ENCODE data around the gene TMEM98.
"Not testable (repeated sequence)": the region's sequence is repeated elsewhere in the genome, so short reads cannot be mapped to it uniquely, and the experiment has no call there.

Gene TMEM98

DNA sequence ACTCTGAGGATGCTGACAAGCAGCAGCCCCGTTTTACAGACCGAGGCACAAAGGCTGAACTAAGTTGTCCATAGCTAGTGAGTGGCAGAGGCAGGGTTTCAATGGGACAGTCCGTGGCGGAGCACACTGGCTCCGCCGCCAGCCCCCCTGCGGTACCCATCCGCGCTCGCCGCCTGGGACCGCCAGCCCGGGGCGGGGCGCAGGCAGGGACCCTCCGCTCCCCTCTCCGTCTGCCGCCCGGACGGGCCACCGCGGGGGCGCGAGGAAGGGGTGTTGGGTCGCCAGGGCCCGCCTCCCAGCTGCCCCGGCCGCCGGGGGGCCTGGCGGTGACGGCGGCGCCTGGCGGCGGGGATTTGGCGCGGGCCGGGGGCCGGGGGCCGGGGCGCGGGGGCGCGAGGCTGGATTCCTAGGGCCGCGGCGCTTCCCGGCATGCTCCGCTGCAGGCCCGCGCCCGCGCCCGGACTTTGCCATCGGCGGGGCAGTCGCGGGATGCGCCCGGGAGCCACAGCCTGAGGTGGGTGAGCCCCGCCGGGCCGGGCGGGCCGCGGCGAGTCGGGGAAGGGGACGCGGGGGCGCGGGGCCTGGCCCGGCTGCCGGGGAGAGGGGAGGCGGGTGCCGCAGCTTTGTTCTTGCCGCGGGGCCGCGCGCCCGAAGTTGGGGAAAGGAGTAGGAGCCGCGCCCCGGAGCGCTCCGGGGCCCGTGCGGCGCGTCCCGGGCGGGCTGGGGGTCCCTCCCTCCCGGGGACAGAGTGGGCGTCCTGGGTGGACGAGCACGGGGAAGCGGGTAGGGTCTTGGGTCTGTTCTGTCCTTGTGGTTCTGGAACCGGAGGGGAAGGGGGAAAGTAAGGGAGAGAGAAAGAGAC is at the start of gene TMEM98:
TMEM98 (plus strand) TSS at position 430 of the 862 bp plus-strand sequence. CDS start 3,376 bp downstream, outside the sequence.
- no peak for DNase-seq (ENCODE audit: low read depth)

DNA sequence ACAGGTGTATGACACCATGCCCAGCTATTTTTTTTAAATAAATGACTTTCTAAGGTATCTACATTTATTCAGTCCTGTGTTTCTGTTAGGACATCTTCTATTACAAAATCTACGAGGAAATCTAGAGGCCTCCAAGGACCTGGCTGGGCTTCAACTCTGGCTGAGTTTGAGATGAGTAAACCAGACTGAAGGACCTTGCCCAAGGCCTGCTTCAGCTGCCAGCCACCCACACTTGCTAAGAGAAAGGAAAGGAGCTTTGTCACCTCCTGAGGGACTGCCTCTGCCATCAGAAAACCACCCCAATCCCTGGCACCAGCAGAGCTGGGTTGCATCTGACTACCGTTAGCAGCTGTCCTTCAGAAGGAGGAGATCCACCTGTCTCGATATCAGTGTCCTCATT is 49.7 kb upstream of the TMEM98 start:
- no peak for DNase-seq (ENCODE audit: low read depth)

DNA sequence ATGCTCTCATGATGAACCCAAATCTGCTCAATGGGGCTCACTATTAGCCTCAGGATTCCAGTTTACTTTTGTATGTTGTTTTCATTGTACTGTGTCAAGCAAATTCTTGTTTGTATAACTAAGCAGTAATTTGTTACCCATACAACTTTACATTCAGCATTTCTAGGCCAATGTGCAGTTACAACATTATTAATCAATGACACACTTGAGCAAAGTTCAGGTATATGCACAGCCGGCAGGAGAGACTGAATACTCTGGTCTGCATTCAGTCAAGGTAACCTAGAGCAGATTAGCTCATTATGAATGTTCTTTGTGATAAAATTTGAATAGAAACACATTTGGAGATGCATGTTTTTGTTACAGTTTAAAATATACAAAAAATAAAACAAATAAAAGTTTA is 48.8 kb upstream of the TMEM98 start:
- no peak for DNase-seq (ENCODE audit: low read depth)

GRCh38 chr17:32880671-32881453 is 47.1 kb upstream of the TMEM98 start:
- no peak for DNase-seq (ENCODE audit: low read depth)

- no peak for DNase-seq (ENCODE audit: low read depth)
Observed at GRCh38 chr17:32882029-32882428, 45.9 kb upstream of the TMEM98 start.

DNA sequence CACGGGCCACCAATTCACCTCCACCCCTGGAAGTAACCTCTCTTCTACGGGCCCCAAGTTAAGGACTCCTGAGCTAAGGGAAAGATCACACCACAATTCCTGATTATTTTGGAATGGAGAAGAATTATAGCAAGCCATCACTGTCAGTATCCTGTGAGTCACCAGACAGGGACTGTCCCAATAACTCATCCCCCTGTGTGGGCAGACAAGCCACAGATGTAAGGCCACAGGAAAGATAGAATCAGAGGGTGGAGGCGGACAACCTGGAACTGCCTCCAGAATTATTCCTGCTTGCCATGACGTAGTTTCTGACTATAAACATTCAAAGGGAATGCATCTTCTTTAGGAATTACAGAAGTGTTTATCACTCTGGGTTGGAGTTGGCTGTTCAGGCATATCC is 45.2 kb upstream of the TMEM98 start:
- DNase-seq (ENCODE audit: low read depth) = no peak

- not testable (repeated sequence) for DNase-seq (ENCODE audit: low read depth)
Observed at GRCh38 chr17:32886951-32887350, 41.0 kb upstream of the TMEM98 start.

- DNase-seq (ENCODE audit: low read depth) = not testable (repeated sequence)
Observed at GRCh38 chr17:32887410-32887809, 40.5 kb upstream of the TMEM98 start.

DNA sequence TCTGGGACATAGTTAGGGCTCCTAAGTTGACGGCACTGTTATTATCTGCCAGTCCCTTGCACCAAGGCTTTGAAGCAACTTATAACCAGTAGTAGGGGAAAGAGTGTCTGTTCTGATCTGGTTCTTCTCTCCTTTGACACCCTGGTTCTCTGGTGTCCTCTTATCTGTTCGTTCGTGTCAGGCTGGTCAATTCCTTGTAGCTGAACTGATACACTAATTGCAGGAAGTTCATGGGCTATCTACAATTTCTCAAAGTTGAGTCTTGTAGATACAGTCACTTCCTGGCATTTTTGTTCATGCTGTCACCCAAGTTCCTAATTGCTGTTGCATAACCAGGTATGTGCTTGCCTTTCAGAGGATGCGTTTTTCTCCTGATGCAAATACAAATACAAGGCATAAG is 33.7 kb upstream of the TMEM98 start:
- DNase-seq (ENCODE audit: low read depth) = no peak

DNA sequence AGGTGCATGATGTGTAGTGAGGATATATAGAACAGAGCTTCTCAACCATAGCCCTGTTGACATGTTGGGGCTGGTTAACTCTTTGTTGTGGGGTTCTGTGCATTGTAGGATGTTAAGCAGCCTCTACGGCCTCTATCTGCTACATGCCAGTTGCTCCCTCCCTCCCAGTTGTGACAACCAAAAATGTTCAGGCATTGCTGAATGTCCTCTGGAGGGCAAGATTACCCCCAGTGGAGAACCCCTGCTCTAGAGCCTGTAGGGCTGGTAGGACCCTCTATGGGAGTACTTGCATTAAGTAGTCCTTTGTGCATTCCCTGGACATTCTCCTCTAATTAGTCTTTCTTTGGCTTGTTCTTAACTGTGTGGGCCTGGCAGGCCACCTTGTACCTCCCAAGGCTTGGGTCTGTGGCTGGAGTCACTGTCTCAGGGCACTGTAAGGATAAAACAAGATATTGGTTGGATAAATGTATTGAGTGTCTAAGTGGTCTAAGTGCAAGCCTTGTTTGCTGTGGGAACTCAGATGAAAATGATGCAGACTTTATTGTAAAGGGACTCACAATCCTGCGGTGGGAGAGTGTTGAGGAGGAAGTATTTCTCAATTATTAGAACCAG is 31.2 kb upstream of the TMEM98 start:
- DNase-seq (ENCODE audit: low read depth) = no peak

DNA sequence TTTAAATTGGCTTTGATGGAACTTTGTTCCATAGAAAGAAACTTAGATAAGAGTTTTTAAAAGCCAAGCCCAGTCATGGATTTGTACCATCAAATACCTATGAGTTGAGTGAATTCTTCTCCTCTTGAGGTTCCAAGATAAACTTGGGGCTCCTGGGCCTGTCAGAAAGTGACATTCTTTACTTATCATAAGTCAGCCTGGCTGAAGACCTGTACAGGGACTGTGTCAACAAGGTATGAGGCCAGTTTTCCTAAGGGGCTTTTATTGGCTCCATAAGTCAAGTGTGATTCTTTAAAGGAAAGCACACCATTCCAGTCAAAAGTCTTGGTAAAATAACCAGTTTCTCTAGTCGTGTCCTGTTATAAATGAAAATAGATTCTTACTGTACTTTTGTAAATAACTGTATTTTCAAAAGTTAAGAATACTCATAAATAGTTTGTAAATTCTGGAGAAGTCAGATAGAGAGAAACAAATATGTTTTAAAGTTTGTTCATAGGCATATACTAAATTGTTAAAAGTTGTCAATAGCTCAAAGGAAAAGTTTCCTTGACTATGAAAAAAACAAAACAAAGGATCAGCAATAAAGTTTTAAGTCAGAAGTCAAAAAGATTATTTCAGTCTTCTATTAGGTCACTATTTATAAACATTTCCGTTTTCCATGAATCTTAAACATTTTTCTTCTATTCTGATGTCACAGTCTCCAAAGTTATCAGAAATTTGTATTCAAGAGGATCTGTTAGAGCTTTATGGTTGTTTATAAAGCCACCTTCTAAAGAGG is 28.5 kb upstream of the TMEM98 start:
- DNase-seq (ENCODE audit: low read depth) = no peak

DNA sequence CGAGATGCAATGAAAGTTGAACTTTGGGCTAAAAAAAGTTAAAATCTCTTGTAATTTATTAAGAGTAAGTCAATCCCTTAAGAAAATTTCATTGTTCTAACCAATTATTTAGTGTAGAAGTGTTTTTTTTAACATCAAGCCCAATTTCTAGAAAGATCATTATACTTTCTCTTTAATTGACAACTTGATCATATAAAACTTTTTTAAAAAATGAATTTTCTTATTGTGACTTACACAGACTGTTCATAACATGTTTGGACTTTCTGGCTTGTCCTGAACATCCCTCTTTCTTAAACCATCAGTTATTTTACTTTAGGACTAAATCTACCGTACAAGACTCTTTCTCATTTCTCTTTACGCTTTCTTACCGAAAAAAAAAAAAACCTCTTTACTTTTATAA is 26.2 kb upstream of the TMEM98 start:
- no peak for DNase-seq (ENCODE audit: low read depth)

DNA sequence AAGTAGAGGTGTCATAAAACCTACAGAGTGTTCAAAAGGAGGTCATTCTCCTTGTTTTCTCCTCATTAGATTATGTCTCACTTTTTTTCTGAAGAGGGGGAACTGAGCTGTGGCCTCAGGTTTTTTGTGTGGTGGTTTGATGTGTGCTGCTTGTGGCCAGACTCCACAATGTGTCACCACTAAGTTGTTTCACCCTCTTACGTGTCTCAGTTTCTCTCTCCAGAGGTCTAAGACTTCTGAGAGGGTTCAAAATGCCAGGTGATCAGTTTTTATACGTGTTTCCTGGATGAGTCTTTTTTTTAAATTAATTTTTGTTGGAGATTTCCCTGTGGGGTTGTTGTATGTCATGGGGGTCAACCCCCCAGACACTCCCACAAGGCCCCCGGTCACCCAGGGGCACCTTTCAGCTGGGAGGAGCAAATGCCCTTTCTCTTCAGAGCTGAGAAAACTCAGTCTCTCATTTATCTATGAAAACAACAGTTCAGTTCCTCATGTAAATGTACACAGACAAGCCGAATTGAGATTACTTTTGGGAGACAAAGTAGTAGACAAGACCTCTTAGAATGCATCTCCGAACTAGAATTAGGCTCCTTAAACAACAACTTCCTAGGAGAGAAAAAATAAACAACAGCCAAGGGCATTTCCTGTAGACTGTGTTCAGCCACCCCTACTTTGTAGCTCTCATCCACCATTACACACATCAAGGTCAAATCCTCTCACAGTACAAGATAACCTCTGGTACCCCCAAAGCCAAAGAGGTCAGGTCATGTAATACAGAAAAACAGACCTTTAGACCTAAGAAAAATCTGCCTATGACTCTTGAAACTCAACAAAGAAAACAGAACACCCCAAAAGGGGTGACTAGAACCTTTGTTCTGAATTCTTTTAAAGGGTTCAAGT is 23.9 kb upstream of the TMEM98 start:
- no peak for DNase-seq (ENCODE audit: low read depth)

DNA sequence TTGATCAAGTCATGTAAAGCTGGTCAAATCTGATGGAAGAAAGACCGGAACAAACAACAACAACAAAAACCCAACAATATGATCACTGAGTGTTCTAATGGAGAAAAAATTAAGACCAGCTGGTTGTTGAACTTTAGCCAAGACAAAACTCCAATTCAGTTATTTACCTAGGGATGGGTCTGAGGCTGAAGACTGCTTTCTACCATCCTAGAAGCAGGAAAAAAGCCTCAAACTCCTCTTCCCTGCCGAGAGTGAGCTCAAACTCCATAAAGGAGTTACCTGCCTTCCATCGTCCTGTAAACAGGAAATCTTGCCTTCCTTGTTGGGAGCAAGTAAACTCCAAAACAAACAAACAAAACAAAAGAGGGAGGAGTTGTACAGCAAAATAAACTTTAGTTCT is 23.1 kb upstream of the TMEM98 start:
- no peak for DNase-seq (ENCODE audit: low read depth)

DNA sequence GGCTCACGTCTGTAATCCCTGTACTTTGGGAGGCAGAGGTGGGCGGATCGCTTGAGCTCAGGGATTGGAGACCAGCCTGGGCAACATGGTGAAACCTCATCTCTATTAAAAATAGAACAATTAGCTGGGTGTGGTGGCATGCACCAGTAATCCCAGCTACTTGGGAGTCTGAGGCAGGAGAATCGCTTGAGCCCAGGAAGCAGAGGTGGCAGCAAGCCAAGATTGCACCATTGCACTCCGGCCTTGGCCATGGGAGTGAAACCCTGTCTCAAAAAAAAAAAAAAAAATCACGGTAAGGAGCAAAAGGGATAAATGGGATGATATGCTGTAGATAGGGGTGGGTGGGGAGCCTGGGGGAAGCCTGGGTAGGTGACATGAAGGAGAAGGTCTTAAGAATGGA is 20.4 kb upstream of the TMEM98 start:
- DNase-seq (ENCODE audit: low read depth) = no peak

GRCh38 chr17:32909787-32910369 is 18.1 kb upstream of the TMEM98 start:
- no peak for DNase-seq (ENCODE audit: low read depth)

- DNase-seq (ENCODE audit: low read depth) = no peak
Observed at GRCh38 chr17:32910769-32911168, 17.2 kb upstream of the TMEM98 start.

DNA sequence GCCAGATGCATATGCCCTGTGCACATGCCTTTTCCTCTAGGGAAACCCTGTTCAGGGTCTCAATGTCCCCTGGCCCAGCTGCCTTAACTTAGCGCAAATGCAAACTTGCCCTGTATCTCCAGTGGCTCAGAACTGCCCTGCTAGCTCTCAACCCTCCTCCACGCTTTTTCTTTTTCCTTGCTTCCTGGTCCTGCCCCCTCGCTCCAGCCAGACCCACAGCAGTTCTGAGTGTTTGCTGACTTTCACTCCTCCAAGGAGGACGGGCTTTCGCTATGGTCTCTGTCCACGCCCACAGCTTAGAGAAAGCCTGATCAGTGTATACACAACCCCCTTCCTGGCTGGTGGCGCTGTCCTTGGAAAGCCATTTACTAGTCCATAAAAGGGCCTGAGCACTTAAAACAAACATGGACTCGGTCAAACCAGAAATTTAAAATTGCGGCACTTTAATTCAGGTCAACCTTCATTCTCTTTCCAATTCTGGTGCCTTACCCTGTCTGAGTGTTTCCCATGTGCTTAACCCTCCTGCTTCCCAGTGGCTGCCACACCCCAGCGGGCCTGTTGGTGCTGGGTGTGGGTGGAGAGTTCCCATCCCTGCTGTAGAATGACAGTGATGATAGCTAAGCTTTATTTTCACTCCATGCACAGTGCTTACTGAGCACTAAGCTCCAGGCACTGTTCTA is 15.6 kb upstream of the TMEM98 start:
- no peak for DNase-seq (ENCODE audit: low read depth)

- DNase-seq (ENCODE audit: low read depth) = no peak
Observed at GRCh38 chr17:32913593-32913992, 14.4 kb upstream of the TMEM98 start.

- DNase-seq (ENCODE audit: low read depth) = no peak
Observed at GRCh38 chr17:32914181-32914580, 13.8 kb upstream of the TMEM98 start.
